PFSK-1 (cell line): ENCODE measurements around the gene BCL2.

Source experiments
- FOXP2 ChIP-seq: optimal IDR thresholded peaks from 2 replicates; pipeline ENCODE3; 2011; ENCODE audit warnings: borderline replicate concordance, control low read depth, inconsistent platforms; ENCODE audit not compliant: insufficient read depth; ENCODE audit errors: extremely low read length, extremely low read depth
- POLR2AphosphoS5 ChIP-seq: IDR thresholded peaks from 2 replicates; pipeline ENCODE4 v1.6.1; 2012; ENCODE audit warnings: low read depth, mild to moderate bottlenecking, control low read depth, low read length, moderate library complexity
- REST ChIP-seq, 2 experiments: IDR thresholded peaks; 2 replicates each; pipeline versions ENCODE4 v1.6.1 to v1.8.0; 2011 to 2012; ENCODE audit warnings: low read depth in 2 of 2, low read length in 2 of 2, control low read depth in 1 of 2, inconsistent platforms in 1 of 2, mild to moderate bottlenecking in 1 of 2, moderate library complexity in 1 of 2; ENCODE audit not compliant: insufficient read depth in 1 of 2
- SIN3A ChIP-seq: IDR thresholded peaks from 2 replicates; pipeline ENCODE4 v1.6.1; 2012; ENCODE audit warnings: mild to moderate bottlenecking, low read length, moderate library complexity, borderline replicate concordance; ENCODE audit not compliant: insufficient read depth
- TAF1 ChIP-seq: IDR thresholded peaks from 2 replicates; pipeline ENCODE4 v1.6.1; 2012; ENCODE audit warnings: low read length, control low read depth, borderline replicate concordance; ENCODE audit not compliant: insufficient read depth

The BCL2 gene

GRCh38 chr18:63266888-63267790 is 52.4 kb downstream of the BCL2 start:
- no peak for TF ChIP-seq REST (IDR thresholded peaks at IDR 0.05; ENCODE audit: insufficient read depth in 1 of 2, low read depth in 2 of 2, low read length in 2 of 2)
- no peak for TF ChIP-seq POLR2AphosphoS5
- TF ChIP-seq FOXP2, result no peak
- TF ChIP-seq SIN3A, result no peak
- no peak for TF ChIP-seq TAF1

- no peak for TF ChIP-seq POLR2AphosphoS5
- TF ChIP-seq TAF1, result no peak
Measured at GRCh38 chr18:63265326-63265725, 54.2 kb downstream of the BCL2 start.

- TF ChIP-seq TAF1 (no peak), FOXP2 (no peak), REST (IDR thresholded peaks at IDR 0.05; ENCODE audit: insufficient read depth in 1 of 2, low read depth in 2 of 2, low read length in 2 of 2) (no peak), SIN3A (no peak), POLR2AphosphoS5 (no peak)
Measured at GRCh38 chr18:63264871-63265270, 54.7 kb downstream of the BCL2 start.

- TF ChIP-seq FOXP2 (no peak), TAF1 (no peak), SIN3A (no peak), POLR2AphosphoS5 (no peak), REST (IDR thresholded peaks at IDR 0.05; ENCODE audit: insufficient read depth in 1 of 2, low read depth in 2 of 2, low read length in 2 of 2) (no peak)
Measured at GRCh38 chr18:63263444-63263843, 56.1 kb downstream of the BCL2 start.

- TF ChIP-seq REST (IDR thresholded peaks at IDR 0.05; ENCODE audit: insufficient read depth in 1 of 2, low read depth in 2 of 2, low read length in 2 of 2), result no peak
- TF ChIP-seq POLR2AphosphoS5, result no peak
- no peak for TF ChIP-seq FOXP2
Measured at GRCh38 chr18:63262369-63263335, 56.9 kb downstream of the BCL2 start.
